Stimulated activated naive B cell treated with anti-CD40 and anti-IgM and Interleukin-4, amounts not matched to agents 10 μg/mL and 1 μg/mL and 100 μg/mL, for 72 hours (primary cell): ENCODE data around the gene CPT1C.
A peak's percentile ranks its signal among the peaks of the same experiment; 100 is the strongest.

Source experiments
- ATAC-seq, 2 donors: fragments of 150-1000 bp; cut with Tn5 transposase; replicated peaks; 2 replicates each; pipeline ENCODE4 v1.10.0; 2021; ENCODE audit warnings: moderate library complexity in 1 of 2
- DNase-seq: peaks from one replicate; pipeline ENCODE4 v3.0.0; 2021
- H3K27ac Mint-ChIP-seq: one replicate; pipeline ENCODE4 v1.8.0; 2022; ENCODE audit warnings: mild to moderate bottlenecking, mixed read lengths
- H3K27me3 Mint-ChIP-seq, 2 donors: one replicate each; pipeline ENCODE4 v1.8.0; 2022; ENCODE audit warnings: mixed read lengths in 2 of 2
- H3K36me3 Mint-ChIP-seq, 2 donors: one replicate each; pipeline ENCODE4 v1.8.0; 2022; ENCODE audit warnings: mixed read lengths in 2 of 2, mild to moderate bottlenecking in 1 of 2
- H3K4me1 Mint-ChIP-seq, 2 donors: one replicate each; pipeline ENCODE4 v1.8.0; 2022; ENCODE audit warnings: mixed read lengths in 2 of 2, mild to moderate bottlenecking in 1 of 2
- H3K4me3 Mint-ChIP-seq, 2 donors: one replicate each; pipeline ENCODE4 v1.8.0; 2022; ENCODE audit warnings: mild to moderate bottlenecking in 2 of 2, mixed read lengths in 2 of 2, moderate library complexity in 1 of 2
- H3K9me3 Mint-ChIP-seq, 2 donors: one replicate each; pipeline ENCODE4 v1.8.0; 2022; ENCODE audit warnings: mixed read lengths in 2 of 2, mild to moderate bottlenecking in 1 of 2

CPT1C gene

GRCh38 chr19:49761249-49761624, 70.3 kb downstream of the CPT1C start:
- no peak overlapping the region for H3K4me3 Mint-ChIP-seq
- no peaks in the 10 kb centered on the region for H3K36me3 Mint-ChIP-seq
- no peak for DNase-seq
- peaks cover 2 to 6% of the 10 kb centered on the region in 2 donors for H3K4me1 Mint-ChIP-seq
- no peak for ATAC-seq
- peak overlapping the region; percentile 51 for H3K27ac Mint-ChIP-seq
- H3K9me3 Mint-ChIP-seq, result no peaks in the 10 kb centered on the region
- peaks cover 0 to 5% of the 10 kb centered on the region in 2 donors for H3K27me3 Mint-ChIP-seq

- Mint-ChIP-seq H3K4me1 (peaks cover 2 to 6% of the 10 kb centered on the region in 2 donors), H3K27ac (peak overlapping the region; percentile 51), H3K27me3 (peaks cover 0 to 5% of the 10 kb centered on the region in 2 donors), H3K9me3 (no peaks in the 10 kb centered on the region), H3K36me3 (no peaks in the 10 kb centered on the region), H3K4me3 (no peak overlapping the region)
- ATAC-seq (no peak), DNase-seq (no peak)
These were observed 70.9 kb downstream of the CPT1C start for GRCh38 chr19:49761625-49762311.

GRCh38 chr19:49763230-49763629, 72.3 kb downstream of the CPT1C start, which contains the start of gene TSKS:
TSKS (minus strand) TSS chr19:49763306; CDS start chr19:49763247, 59 bp downstream.
- Mint-ChIP-seq H3K27me3 (peaks cover 0 to under 1% of the 10 kb centered on the region in 2 donors), H3K4me3 (no peak within 1 kb of the TSS), H3K9me3 (no peaks in the 10 kb centered on the region), H3K36me3 (peaks cover 0 to 5% of the 10 kb centered on the region in 2 donors), H3K4me1 (peaks cover 13 to 17% of the 10 kb centered on the region in 2 donors), H3K27ac (peak within 1 kb of the TSS; percentile 43)
- DNase-seq (no peak), ATAC-seq (no peak)
